ENCODE data around the gene SMCO2.
A peak's percentile ranks its signal among the peaks of the same experiment; 100 is the strongest.

SMCO2 gene

GRCh38 chr12:27434673-27435565 lies 11.6 kb upstream of the SMCO2 start:
- TF ChIP-seq CTCF (IDR thresholded peaks at IDR 0.05; ENCODE audit: low read depth, low read length), result peak; percentile 68
- H3K4me3 ChIP-seq (replicated peaks in 1 of 2; ENCODE audit: low read depth in 2 of 2, low read length in 2 of 2), result no peak overlapping the region
- peak in 1 of 2 donors; percentile 25 for DNase-seq (ENCODE audit: low read depth in 2 of 2)

GRCh38 chr12:27436029-27436428 lies 10.5 kb upstream of the SMCO2 start:
- no peak for DNase-seq (ENCODE audit: low read depth in 2 of 2)
- TF ChIP-seq CTCF (IDR thresholded peaks at IDR 0.05; ENCODE audit: low read depth, low read length), result no peak

GRCh38 chr12:27436768-27437167 lies 9.8 kb upstream of the SMCO2 start:
- TF ChIP-seq CTCF (IDR thresholded peaks at IDR 0.05; ENCODE audit: low read depth, low read length), result no peak
- no peak for DNase-seq (ENCODE audit: low read depth in 2 of 2)
- no peak overlapping the region for H3K4me3 ChIP-seq (replicated peaks in 1 of 2; ENCODE audit: low read depth in 2 of 2, low read length in 2 of 2)

More at GRCh38 chr12:27436029-27436428, 10.5 kb upstream of the SMCO2 start:
- no peak overlapping the region for H3K4me3 ChIP-seq (replicated peaks in 1 of 2; ENCODE audit: low read depth in 2 of 2, low read length in 2 of 2)

- TF ChIP-seq CTCF (IDR thresholded peaks at IDR 0.05; ENCODE audit: low read depth, low read length), result no peak
- H3K4me3 ChIP-seq (replicated peaks in 1 of 2; ENCODE audit: low read depth in 2 of 2, low read length in 2 of 2), result no peak overlapping the region
- no peak for DNase-seq (ENCODE audit: low read depth in 2 of 2)
Measured at GRCh38 chr12:27437839-27438238, 8.7 kb upstream of the SMCO2 start.

- no peak for TF ChIP-seq CTCF (IDR thresholded peaks at IDR 0.05; ENCODE audit: low read depth, low read length)
- DNase-seq (ENCODE audit: low read depth in 2 of 2), result no peak
- H3K4me3 ChIP-seq (replicated peaks in 1 of 2; ENCODE audit: low read depth in 2 of 2, low read length in 2 of 2), result no peak overlapping the region
Measured at GRCh38 chr12:27447761-27448160, 1.2 kb downstream of the SMCO2 start.

- no peak for TF ChIP-seq CTCF (IDR thresholded peaks at IDR 0.05; ENCODE audit: low read depth, low read length)
- no peak for DNase-seq (ENCODE audit: low read depth in 2 of 2)
- no peak overlapping the region for H3K4me3 ChIP-seq (replicated peaks in 1 of 2; ENCODE audit: low read depth in 2 of 2, low read length in 2 of 2)
Measured at GRCh38 chr12:27449026-27449425, 2.5 kb downstream of the SMCO2 start.

All from cardiac fibroblast (primary cell).